H1 (cell line): ENCODE results near the gene CTIF. TPM values are rescaled to one million over a fixed set of nuclear protein-coding genes. Genes with fewer than 3 reads are reported as not detected.

Experiments used
- CTCF ChIA-PET: fragments of 300-600 bp; sonication (Branson Sonifier 250); formaldehyde crosslinking; loops from one replicate; lab custom pipeline; 2021; ENCODE audit not compliant: partially characterized antibody; lab: Charles Lee
- POLR2A ChIA-PET: fragments of 300-600 bp; sonication (Branson Sonifier 250); formaldehyde crosslinking; loops from one replicate; lab custom pipeline; 2021; ENCODE audit warnings: inconsistent platforms; ENCODE audit not compliant: partially characterized antibody; lab: Charles Lee
- DNase-seq, 2 experiments: peaks; one replicate each; pipeline versions ENCODE4 v3.0.0 to v3.0.0-alpha.2; 2010 to 2022; ENCODE audit warnings: low spot score in 2 of 2, low read depth in 1 of 2, mixed read lengths in 1 of 2
- FAIRE-seq: peaks from 2 replicates; lab custom pipeline; 2011; peaks lifted over from hg19 to GRCh38; lab: Jason Lieb, UNC
- H2AFZ ChIP-seq: 2 replicates; pipeline ENCODE4 v1.8.1; 2012; ENCODE audit warnings: low read length, inconsistent platforms
- H2AK5ac ChIP-seq: 2 replicates; pipeline ENCODE4 v1.6.1; 2013; ENCODE audit warnings: low read depth, low read length
- H2BK120ac ChIP-seq: replicated peaks from 2 replicates; pipeline ENCODE3; 2013; ENCODE audit warnings: low read depth, low read length, inconsistent platforms
- H2BK12ac ChIP-seq: 2 replicates; pipeline ENCODE4 v1.6.1; 2013; ENCODE audit warnings: low read depth, low read length
- H2BK15ac ChIP-seq: 2 replicates; pipeline ENCODE4 v1.6.1; 2013; ENCODE audit warnings: low read length
- H2BK20ac ChIP-seq: 2 replicates; pipeline ENCODE4 v1.6.1; 2013; ENCODE audit warnings: low read length
- H2BK5ac ChIP-seq: 2 replicates; pipeline ENCODE4 v1.6.1; 2013; ENCODE audit warnings: low read depth, low read length
- H3K14ac ChIP-seq: 2 replicates; pipeline ENCODE4 v1.6.1; 2013; ENCODE audit warnings: inconsistent platforms; ENCODE audit not compliant: insufficient read length
- H3K18ac ChIP-seq: 2 replicates; pipeline ENCODE4 v1.6.1; 2013; ENCODE audit warnings: low read length; ENCODE audit errors: extremely low read depth
- H3K23ac ChIP-seq: 2 replicates; pipeline ENCODE4 v1.6.1; 2013; ENCODE audit warnings: inconsistent platforms; ENCODE audit not compliant: insufficient read length
- H3K23me2 ChIP-seq: 2 replicates; pipeline ENCODE4 v1.6.1; 2013; ENCODE audit warnings: low read depth, low read length
- H3K27ac ChIP-seq: 2 replicates; pipeline ENCODE4 v1.6.1; 2011; ENCODE audit warnings: low read depth, low read length, inconsistent platforms
- H3K27me3 ChIP-seq, 4 experiments: replicated peaks in 1 of 4; 1 replicate in 1 of 4; 2 replicates in 3 of 4; pipeline versions ENCODE4 v1.6.1 to v1.8.1; 2011 to 2013; ENCODE audit warnings: low read length in 3 of 4, mild to moderate bottlenecking in 3 of 4, inconsistent platforms in 2 of 4, mixed read lengths in 2 of 4, moderate library complexity in 1 of 4; ENCODE audit not compliant: control insufficient read depth in 3 of 4, insufficient read depth in 3 of 4; ENCODE audit errors: extremely low read depth in 1 of 4
- H3K36me3 ChIP-seq, 4 experiments: 2 replicates each; pipeline versions ENCODE4 v1.6.1 to v1.8.1; 2011 to 2013; ENCODE audit warnings: mild to moderate bottlenecking in 4 of 4, low read length in 3 of 4, moderate library complexity in 2 of 4, control low read depth in 1 of 4, inconsistent platforms in 1 of 4; ENCODE audit not compliant: insufficient read depth in 4 of 4, control insufficient read depth in 2 of 4
- H3K4ac ChIP-seq: replicated peaks from 2 replicates; pipeline ENCODE3; 2013; ENCODE audit warnings: low read length, low read depth, mixed read lengths, inconsistent platforms; ENCODE audit not compliant: insufficient read length
- H3K4me1 ChIP-seq, 4 experiments: replicated peaks in 1 of 4; 1 replicate in 1 of 4; 2 replicates in 3 of 4; pipeline versions ENCODE4 v1.6.1 to v1.8.1; 2011 to 2013; ENCODE audit warnings: low read length in 3 of 4, inconsistent platforms in 2 of 4, mixed read lengths in 1 of 4; ENCODE audit not compliant: insufficient read depth in 4 of 4, control insufficient read depth in 3 of 4
- H3K4me2 ChIP-seq, 2 experiments: 2 replicates each; pipeline versions ENCODE4 v1.6.1 to v1.8.1; 2011 to 2013; ENCODE audit warnings: low read depth in 2 of 2, low read length in 2 of 2, control low read depth in 1 of 2, inconsistent platforms in 1 of 2, mild to moderate bottlenecking in 1 of 2; ENCODE audit not compliant: insufficient read depth in 1 of 2
- H3K4me3 ChIP-seq, 4 experiments: fragments of 200-600, 300-600 bp in 1 of 4; sonication (generic), shearing (Covaris generic), sonication (Bioruptor Twin) in 1 of 4; 2 replicates each; pipeline versions ENCODE4 v1.5.1 to v1.8.1; 2011 to 2016; ENCODE audit warnings: low read length in 4 of 4, low read depth in 3 of 4, control low read depth in 2 of 4, inconsistent platforms in 2 of 4, mild to moderate bottlenecking in 2 of 4, mixed read lengths in 1 of 4, moderate library complexity in 1 of 4; ENCODE audit not compliant: insufficient read depth in 2 of 4; ENCODE audit errors: extremely low read depth in 1 of 4
- H3K56ac ChIP-seq: replicated peaks from 2 replicates; pipeline ENCODE3; 2013; ENCODE audit warnings: low read depth, mild to moderate bottlenecking, mixed read lengths, low read length, inconsistent platforms; ENCODE audit not compliant: insufficient read length
- H3K79me1 ChIP-seq: 2 replicates; pipeline ENCODE4 v1.6.1; 2013; ENCODE audit warnings: low read depth, low read length, control low read depth
- H3K79me2 ChIP-seq, 2 experiments: 2 replicates each; pipeline versions ENCODE4 v1.6.1 to v1.8.1; 2012 to 2013; ENCODE audit warnings: low read length in 2 of 2, mild to moderate bottlenecking in 2 of 2, inconsistent platforms in 1 of 2; ENCODE audit not compliant: insufficient read depth in 2 of 2, control insufficient read depth in 1 of 2
- H3K9ac ChIP-seq, 4 experiments: replicated peaks in 1 of 4; 1 replicate in 1 of 4; 2 replicates in 3 of 4; pipeline versions ENCODE4 v1.6.1 to v1.8.1; 2011 to 2013; ENCODE audit warnings: low read depth in 3 of 4, low read length in 3 of 4, control low read depth in 2 of 4, mild to moderate bottlenecking in 2 of 4, moderate library complexity in 2 of 4, inconsistent platforms in 1 of 4; ENCODE audit errors: extremely low read depth in 1 of 4
- H3K9me3 ChIP-seq, 2 experiments: 2 replicates each; pipeline versions ENCODE4 v1.6.1 to v1.8.1; 2012 to 2013; ENCODE audit warnings: mild to moderate bottlenecking in 2 of 2, moderate library complexity in 2 of 2, control low read depth in 1 of 2, inconsistent platforms in 1 of 2, low read depth in 1 of 2, low read length in 1 of 2, mixed read lengths in 1 of 2; ENCODE audit not compliant: insufficient read depth in 2 of 2
- H4K20me1 ChIP-seq, 2 experiments: replicated peaks in 1 of 2; 2 replicates each; pipeline versions ENCODE3 to v1.8.1; 2011 to 2013; ENCODE audit warnings: inconsistent platforms in 2 of 2, low read length in 2 of 2, mild to moderate bottlenecking in 1 of 2; ENCODE audit not compliant: insufficient read depth in 2 of 2, control insufficient read depth in 1 of 2
- H4K5ac ChIP-seq: 2 replicates; pipeline ENCODE4 v1.6.1; 2013; ENCODE audit warnings: low read length, low read depth, mixed read lengths, inconsistent platforms; ENCODE audit not compliant: insufficient read length
- H4K8ac ChIP-seq: 2 replicates; pipeline ENCODE4 v1.8.0; 2013; ENCODE audit warnings: mild to moderate bottlenecking, moderate library complexity, low read length, inconsistent platforms; ENCODE audit not compliant: insufficient read depth; ENCODE audit errors: extremely low read depth
- H4K91ac ChIP-seq: replicated peaks from 2 replicates; pipeline ENCODE3; 2013; ENCODE audit warnings: low read length, mixed read lengths, inconsistent platforms; ENCODE audit not compliant: insufficient read length
- BRCA1 ChIP-seq: IDR thresholded peaks from 2 replicates; pipeline ENCODE4 v1.6.1; 2012; ENCODE audit warnings: low read depth, low read length, improper control_type of control experiment
- E2F6 ChIP-seq: IDR thresholded peaks from 2 replicates; pipeline ENCODE4 v1.6.1; 2012; ENCODE audit warnings: inconsistent platforms
- EZH2 ChIP-seq: fragments of 200-600 bp; sonication (generic); IDR thresholded peaks from 2 replicates; pipeline ENCODE4 v1.7.1; 2012; ENCODE audit warnings: low read depth, mild to moderate bottlenecking, moderate library complexity, low read length, inconsistent platforms; ENCODE audit not compliant: severe bottlenecking
- KDM4A ChIP-seq: IDR thresholded peaks from one replicate; pipeline ENCODE4 v1.7.1; 2012; ENCODE audit warnings: low read depth, mild to moderate bottlenecking, moderate library complexity, low read length, inconsistent platforms; ENCODE audit not compliant: severe bottlenecking
- POLR2AphosphoS5 ChIP-seq: IDR thresholded peaks from 2 replicates; pipeline ENCODE4 v1.6.1; 2011; ENCODE audit warnings: low read depth, low read length
- RNF2 ChIP-seq: fragments of 200-900, 300-1000 bp; sonication (generic); IDR thresholded peaks from 2 replicates; pipeline ENCODE4 v1.7.1; 2016; ENCODE audit warnings: borderline replicate concordance, low read depth, mild to moderate bottlenecking, antibody characterized with exemption, low read length; ENCODE audit not compliant: poor library complexity, severe bottlenecking; ENCODE audit errors: missing control alignments
- TAF1 ChIP-seq: IDR thresholded peaks from 2 replicates; pipeline ENCODE4 v1.6.1; 2011; ENCODE audit warnings: mild to moderate bottlenecking, low read depth, low read length
- TAF7 ChIP-seq: optimal IDR thresholded peaks from 2 replicates; pipeline ENCODE3; 2011; ENCODE audit warnings: low read depth, mild to moderate bottlenecking, inconsistent platforms, low read length, moderate library complexity, borderline replicate concordance
- TBP ChIP-seq: IDR thresholded peaks from 2 replicates; pipeline ENCODE4 v1.6.1; 2011; ENCODE audit warnings: low read depth, low read length, improper control_type of control experiment
- WGBS, 2 experiments: shearing (Covaris generic) in 1 of 2; methylation state at CpG; one replicate each; pipeline versions ENCODE4 v1.1.6 to v1.1.7; 2013 to 2015; ENCODE audit warnings: low lambda C conversion rate in 2 of 2, mixed read lengths in 2 of 2, inconsistent platforms in 1 of 2, low coverage in 1 of 2, missing lambda C conversion rate in 1 of 2; ENCODE audit not compliant: insufficient replicate concordance in 2 of 2, insufficient coverage in 1 of 2, insufficient read length in 1 of 2; ENCODE audit errors: extremely low coverage in 1 of 2, missing lambda C conversion rate in 1 of 2; 5-methylcytosine and 5-hydroxymethylcytosine counted together
- polyA plus RNA-seq, 7 experiments: library from polyadenylated mRNA; depleted of rRNA in 3 of 7; stranded (reverse) in 5 of 7; unstranded in 2 of 7; fragments of >200 nt in 5 of 7; fragments of 200-250 nt in 2 of 7; gene quantifications; 1 replicate in 5 of 7; 2 replicates in 1 of 7; 4 replicates in 1 of 7; pipeline versions ENCODE4 v1.2.1 to v1.2.3, GENCODE V29; 2011 to 2013; ENCODE audit warnings: missing spikeins in 2 of 7, mixed read lengths in 2 of 7
- total RNA-seq: library from RNA; stranded (reverse); fragmentation: NEBNext Ultra II Directional; extraction: Animal tissue kit (Norgen Biotek cat#: 25700); gene quantifications from 2 replicates; pipeline ENCODE4 v1.2.1, GENCODE V29; 2021

The CTIF gene
- total and polyA plus RNA-seq, 2 of the 8 experiments (the other 6 are each of a cell fraction or from before 2014, with no cell fraction given) = 9.0 to 17.8 TPM

DNA sequence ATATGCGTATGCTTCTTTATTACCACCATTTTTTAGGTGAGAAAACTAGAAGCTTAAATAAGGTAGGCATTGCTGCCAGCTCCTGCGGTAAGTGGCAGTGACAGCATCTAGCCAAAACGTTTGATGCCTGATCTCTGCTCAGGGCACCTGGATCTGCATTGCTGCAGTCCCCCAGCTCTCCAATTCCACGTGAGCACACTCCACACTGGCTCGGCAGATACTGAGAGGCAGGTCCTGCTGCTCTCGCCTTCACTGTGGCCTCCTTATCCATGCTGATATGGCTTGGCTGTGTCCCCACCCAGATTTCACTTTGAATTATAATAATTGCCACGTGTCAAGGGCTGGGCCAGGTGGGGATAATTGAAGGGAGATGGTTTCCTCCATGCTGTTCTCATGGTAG, 160.9 kb downstream of the CTIF start:
- Histone ChIP-seq H3K9ac (no peak overlapping the region), H2BK15ac (no peak overlapping the region), H3K9me3 (no peaks in the 10 kb centered on the region), H2BK5ac (no peak overlapping the region), H3K27ac (no peak overlapping the region), H4K8ac (peak overlapping the region; percentile 36; the same call in 1 of the 2 replicates), H4K91ac (no peak overlapping the region), H4K20me1 (no peaks in the 10 kb centered on the region), H3K79me2 (no peaks in the 10 kb centered on the region), H3K27me3 (no peaks in the 10 kb centered on the region), H3K4ac (no peak overlapping the region), H3K4me3 (no peak overlapping the region), H3K36me3 (no peaks in the 10 kb centered on the region), H3K23ac (no peak overlapping the region), H4K5ac (no peak overlapping the region), H3K18ac (no peak overlapping the region), H3K56ac (no peak overlapping the region), H2AFZ (no peak overlapping the region), H3K79me1 (no peaks in the 10 kb centered on the region; the same call in 1 of the 2 replicates), H2BK12ac (no peak overlapping the region), H3K23me2 (no peaks in the 10 kb centered on the region), H2AK5ac (no peak overlapping the region), H3K4me2 (no peak overlapping the region), H3K4me1 (no peaks in the 10 kb centered on the region), H2BK20ac (no peak overlapping the region), H2BK120ac (no peak overlapping the region), H3K14ac (no peak overlapping the region)
- FAIRE-seq (no peak), DNase-seq (no peak)
- POLR2A ChIA-PET = no interaction called here
- WGBS, 2 experiments = 82% methylated on average over 7 of the region's 7 CpGs; no CpG with 5 or more reads in 1 of the 2 experiments
- CTCF ChIA-PET = interaction anchor here (0.9 to 4.8 kb wide), 3 partner anchors 12 to 213 kb away, joined by 3 to 24 read pairs (median 4); no protein-coding TSS in a partner anchor
- no peak for TF ChIP-seq BRCA1
- TF ChIP-seq TAF7 = no peak
- TF ChIP-seq EZH2 = no peak
- TF ChIP-seq TBP = no peak
- TF ChIP-seq KDM4A = no peak
- no peak for TF ChIP-seq E2F6
- TF ChIP-seq TAF1 = no peak
- TF ChIP-seq RNF2 = no peak
- no peak for TF ChIP-seq POLR2AphosphoS5
